GM23338 (cell line): ENCODE results near the gene SIK2. TPM values are rescaled to one million over a fixed set of nuclear protein-coding genes. Genes with fewer than 3 reads are reported as not detected.

ENCODE experiments used
- ATAC-seq: fragments of 200-7000 bp; cut with Tn5 transposase; 3 replicates; pipeline ENCODE4 v1.9.1; 2020
- DNase-seq: peaks from one replicate; pipeline ENCODE4 v3.0.0-alpha.2; 2015; ENCODE audit warnings: low spot score
- H2AFZ ChIP-seq: fragments of 200-600 bp; sonication (generic); 2 replicates; pipeline ENCODE4 v1.8.0; 2016; ENCODE audit warnings: antibody characterized with exemption, mild to moderate bottlenecking, moderate library complexity
- H3F3A ChIP-seq: fragments of 200-600 bp; sonication (generic); replicated peaks from 2 replicates; pipeline ENCODE4 v1.8.0; 2017; ENCODE audit warnings: antibody characterized with exemption, mixed run types, low read depth
- H3K27ac ChIP-seq: fragments of 200-600 bp; sonication (generic); 2 replicates; pipeline ENCODE4 v1.6.1; 2016; ENCODE audit warnings: low read depth
- H3K27me3 ChIP-seq: fragments of 200-600 bp; sonication (generic); 2 replicates; pipeline ENCODE4 v1.8.0; 2016; ENCODE audit warnings: mild to moderate bottlenecking, mixed run types, moderate library complexity; ENCODE audit not compliant: insufficient read depth
- H3K36me3 ChIP-seq: fragments of 200-600 bp; sonication (generic); 2 replicates; pipeline ENCODE4 v1.8.0; 2016; ENCODE audit warnings: mild to moderate bottlenecking; ENCODE audit not compliant: insufficient read depth
- H3K4me1 ChIP-seq: fragments of 200-600 bp; sonication (generic); 2 replicates; pipeline ENCODE4 v1.8.0; 2016; ENCODE audit warnings: mild to moderate bottlenecking, moderate library complexity; ENCODE audit not compliant: insufficient read depth
- H3K4me2 ChIP-seq: fragments of 200-600 bp; sonication (generic); 2 replicates; pipeline ENCODE4 v1.7.1; 2017; ENCODE audit warnings: mixed run types
- H3K4me3 ChIP-seq: fragments of 200-600 bp; sonication (generic); 2 replicates; pipeline ENCODE4 v1.6.1; 2016; ENCODE audit warnings: mixed run types
- H3K79me2 ChIP-seq: fragments of 200-600 bp; sonication (generic); replicated peaks from 2 replicates; pipeline ENCODE4 v1.8.0; 2017; ENCODE audit warnings: mild to moderate bottlenecking; ENCODE audit not compliant: insufficient read depth
- H3K9me2 ChIP-seq: fragments of 200-600 bp; sonication (generic); 2 replicates; pipeline ENCODE4 v1.8.0; 2017; ENCODE audit not compliant: insufficient read depth
- H4K20me1 ChIP-seq: fragments of 200-600 bp; sonication (generic); replicated peaks from 2 replicates; pipeline ENCODE4 v1.8.0; 2017; ENCODE audit warnings: mild to moderate bottlenecking; ENCODE audit not compliant: insufficient read depth
- H3K27ac Mint-ChIP-seq: 2 replicates; pipeline ENCODE4 v1.8.0; 2020; ENCODE audit warnings: inconsistent platforms, mild to moderate bottlenecking, moderate library complexity, mixed read lengths
- H3K27me3 Mint-ChIP-seq: 3 replicates; pipeline ENCODE4 v1.8.0; 2022; ENCODE audit warnings: low read depth, mild to moderate bottlenecking, moderate library complexity, mixed read lengths, inconsistent platforms; ENCODE audit not compliant: insufficient read depth, poor library complexity
- H3K36me3 Mint-ChIP-seq: 3 replicates; pipeline ENCODE4 v1.8.0; 2021; ENCODE audit warnings: low read depth, mild to moderate bottlenecking, inconsistent platforms, moderate library complexity, mixed read lengths
- H3K4me1 Mint-ChIP-seq: 3 replicates; pipeline ENCODE4 v1.8.0; 2020; ENCODE audit warnings: mild to moderate bottlenecking, inconsistent platforms, mixed read lengths
- H3K4me3 Mint-ChIP-seq: 3 replicates; pipeline ENCODE4 v1.8.0; 2021; ENCODE audit warnings: moderate library complexity, mild to moderate bottlenecking, inconsistent platforms, mixed read lengths
- H3K9me3 Mint-ChIP-seq: 3 replicates; pipeline ENCODE4 v1.8.0; 2020; ENCODE audit warnings: moderate library complexity, mild to moderate bottlenecking, inconsistent platforms, mixed read lengths
- CREB1 ChIP-seq: fragments of 250-450 bp; sonication (Bioruptor Pico); IDR thresholded peaks from 2 replicates; pipeline ENCODE4 v1.5.0; 2020; ENCODE audit warnings: low read depth, mild to moderate bottlenecking, moderate library complexity
- ETS1 ChIP-seq: IDR thresholded peaks from 2 replicates; pipeline ENCODE4 v1.6.1; 2016; ENCODE audit warnings: antibody characterized with exemption
- EZH2 ChIP-seq: fragments of 200-600 bp; sonication (generic); IDR thresholded peaks from one replicate; pipeline ENCODE4 v1.8.0; 2017; ENCODE audit warnings: antibody characterized with exemption, mild to moderate bottlenecking, low read depth; ENCODE audit not compliant: unreplicated experiment
- EZH2phosphoT487 ChIP-seq: fragments of 200-600 bp; sonication (generic); IDR thresholded peaks from one replicate; pipeline ENCODE4 v1.8.1; 2018; ENCODE audit warnings: antibody characterized with exemption; ENCODE audit not compliant: unreplicated experiment
- ZNF114 ChIP-seq: fragments of 250-450 bp; sonication (Bioruptor Pico); IDR thresholded peaks from 2 replicates; pipeline ENCODE4 v1.5.0; 2020; ENCODE audit warnings: mild to moderate bottlenecking, moderate library complexity
- ZNF462 ChIP-seq: fragments of 250-450 bp; sonication (Bioruptor Pico); IDR thresholded peaks from 2 replicates; pipeline ENCODE4 v1.5.0; 2020; ENCODE audit warnings: mild to moderate bottlenecking, moderate library complexity
- polyA plus RNA-seq: library from polyadenylated mRNA; unstranded; fragments of >200 nt; fragmentation: Nextera tagmentation; extraction: Ambion mirVana; gene quantifications from 2 replicates; pipeline ENCODE4 v1.2.1, GENCODE V29; 2016
- total RNA-seq: library from RNA; depleted of rRNA; stranded (reverse); fragments of >200 nt; shearing (Covaris generic); gene quantifications from 2 replicates; pipeline ENCODE4 v1.2.3, GENCODE V29; 2014

SIK2 gene
- total and polyA plus RNA-seq, 2 experiments from 2014 or later, result 2.3 to 6.7 TPM

- no peak for TF ChIP-seq ZNF462 (CRISPR knock-in tag)
- no peak for TF ChIP-seq EZH2phosphoT487
- no peak for TF ChIP-seq EZH2
- no peak for TF ChIP-seq ETS1
Observed at GRCh38 chr11:111736181-111736590, 133.9 kb downstream of the SIK2 start (continued).

- Mint-ChIP-seq H3K36me3 (peaks cover 27% of the 10 kb centered on the region), H3K27me3 (peaks cover 6% of the 10 kb centered on the region), H3K9me3 (no peaks in the 10 kb centered on the region), H3K4me1 (peaks cover 30% of the 10 kb centered on the region; the same call in 2 of the 3 replicates), H3K27ac (peak overlapping the region; percentile 80), H3K4me3 (no peak overlapping the region)
- Histone ChIP-seq H3K36me3 (peaks cover 11% of the 10 kb centered on the region), H3K27ac (no peak overlapping the region), H3K79me2 (no peaks in the 10 kb centered on the region), H3K4me3 (no peak overlapping the region), H2AFZ (no peak overlapping the region), H3K4me2 (no peak overlapping the region), H3F3A (no peaks in the 10 kb centered on the region), H3K27me3 (no peaks in the 10 kb centered on the region), H4K20me1 (no peaks in the 10 kb centered on the region; the same call in 1 of the 2 replicates), H3K9me2 (no peaks in the 10 kb centered on the region), H3K4me1 (peaks cover 5% of the 10 kb centered on the region)
- DNase-seq, result no peak
- no peak for ATAC-seq
- no peak for TF ChIP-seq CREB1
- no peak for TF ChIP-seq ZNF114
- no peak for TF ChIP-seq ZNF462 (CRISPR knock-in tag)
Observed at GRCh38 chr11:111736621-111737443, 134.6 kb downstream of the SIK2 start.
